Measurements from ENCODE around the gene PTGDR2.

GRCh38 chr11:60887556-60887955 lies 31.8 kb upstream of the PTGDR2 start:
- TF ChIP-seq ATF3 (CRISPR knock-in tag; conservative IDR thresholded peaks at IDR 0.05) (no peak), CTCF (IDR thresholded peaks at IDR 0.05) (peak; percentile 35; the same call in 1 of the 2 replicates), GABPB1 (CRISPR knock-in tag; IDR thresholded peaks at IDR 0.05) (no peak), SP1 (CRISPR knock-in tag; conservative IDR thresholded peaks at IDR 0.05) (no peak), MAX (CRISPR knock-in tag; IDR thresholded peaks at IDR 0.05) (no peak), IRF1 (CRISPR knock-in tag; IDR thresholded peaks at IDR 0.05) (no peak), JUN (CRISPR knock-in tag; IDR thresholded peaks at IDR 0.05) (no peak), E2F4 (CRISPR knock-in tag; IDR thresholded peaks at IDR 0.05; ENCODE audit: borderline replicate concordance, low read depth) (no peak), ESRRA (CRISPR knock-in tag; IDR thresholded peaks at IDR 0.05; ENCODE audit: borderline replicate concordance) (no peak), MLX (CRISPR knock-in tag; IDR thresholded peaks at IDR 0.05) (no peak)
